HG03342 (cell line): Measurements from ENCODE around the gene FOXF2.

Experiments
- ATAC-seq: cut with Tn5 transposase; IDR thresholded peaks from one replicate; pipeline ENCODE4 v1.9.1; 2021; ENCODE audit warnings: mild to moderate bottlenecking, moderate library complexity; ENCODE audit not compliant: unreplicated experiment

FOXF2 gene

DNA sequence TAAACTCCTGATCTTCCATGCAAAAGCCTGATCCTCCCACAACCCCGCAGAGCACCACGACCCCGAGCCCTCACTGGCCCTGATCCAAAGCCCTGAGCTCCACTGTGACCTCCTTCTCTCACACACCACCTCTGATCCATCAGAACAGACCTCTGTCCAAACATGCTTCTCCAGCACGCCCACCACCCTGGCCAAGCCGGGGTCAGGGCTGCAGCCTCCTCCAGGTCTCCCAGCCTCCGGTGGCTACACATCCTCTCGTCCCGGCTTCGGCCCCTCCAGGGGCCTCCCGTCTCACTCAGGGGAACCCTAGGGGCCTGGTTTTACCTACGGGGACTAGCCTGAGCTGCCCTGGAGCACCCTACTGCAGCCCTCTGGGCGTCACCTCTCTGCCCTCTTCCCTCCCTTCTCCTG is 49.1 kb downstream of the FOXF2 start:
- no peak for ATAC-seq

DNA sequence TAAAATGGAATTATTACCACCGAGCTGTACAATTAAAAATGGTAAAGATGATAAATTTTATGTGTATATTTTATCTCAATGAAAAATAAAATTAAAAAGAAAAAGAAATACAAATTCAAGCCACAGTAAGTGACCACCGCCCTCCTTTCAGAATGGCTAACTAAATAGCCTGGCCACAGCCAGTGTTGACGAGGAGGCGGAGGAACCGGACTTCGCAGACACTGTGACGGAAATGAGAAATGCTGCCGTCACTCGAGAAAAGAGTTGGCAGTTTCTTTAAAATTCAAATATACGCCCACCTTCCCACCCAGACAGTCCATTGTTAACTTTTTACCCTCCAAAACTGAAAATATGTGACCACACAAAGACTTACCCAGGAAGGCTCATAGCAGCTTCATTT is 50.0 kb downstream of the FOXF2 start:
- no peak for ATAC-seq

DNA sequence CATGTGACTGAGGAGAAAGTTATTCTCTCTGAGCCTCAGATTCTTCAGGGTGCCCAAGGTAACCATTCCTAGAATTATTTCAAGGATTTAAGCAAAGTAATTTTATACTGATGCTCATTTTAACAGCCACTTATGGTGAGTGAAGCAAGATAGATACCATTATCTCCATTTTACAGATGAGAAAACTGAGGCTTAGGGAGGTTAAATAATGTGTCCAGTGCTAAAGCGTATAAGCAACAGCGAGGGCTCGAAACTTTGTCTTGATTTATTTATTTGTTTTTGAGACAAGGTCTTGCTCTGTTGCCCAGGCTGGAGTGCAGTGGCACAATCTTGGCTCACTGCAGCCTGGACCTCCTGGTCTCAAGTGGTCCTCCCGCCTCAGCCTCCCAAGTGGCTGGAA is 53.6 kb downstream of the FOXF2 start:
- ATAC-seq: no peak
